ENCODE data around the gene MUTYH.
"Not testable (repeated sequence)": the region's sequence is repeated elsewhere in the genome, so short reads cannot be mapped to it uniquely, and the experiment has no call there.

Gene MUTYH

GRCh38 chr1:45339789-45340558 lies at the start of gene MUTYH, which contains the start of gene TOE1:
Gene MUTYH (minus strand): TSS chr1:45340440. CDS start chr1:45334505, 5,935 bp downstream.
Gene TOE1 (plus strand): TSS chr1:45340170. CDS start chr1:45340253, 83 bp downstream.
- peak; percentile 86 to 94 for DNase-seq (ENCODE audit: low read depth in 1 of 2, low spot score in 1 of 2)

GRCh38 chr1:45386219-45386618 lies 46.0 kb upstream of the MUTYH start:
- DNase-seq (ENCODE audit: low read depth in 1 of 2, low spot score in 1 of 2), result no peak

GRCh38 chr1:45385302-45385701 lies 45.1 kb upstream of the MUTYH start:
- DNase-seq (ENCODE audit: low read depth in 1 of 2, low spot score in 1 of 2), result no peak

GRCh38 chr1:45384213-45384612 lies 44.0 kb upstream of the MUTYH start:
- not testable (repeated sequence) for DNase-seq (ENCODE audit: low read depth in 1 of 2, low spot score in 1 of 2)

GRCh38 chr1:45383191-45383590 lies 43.0 kb upstream of the MUTYH start:
- no peak for DNase-seq (ENCODE audit: low read depth in 1 of 2, low spot score in 1 of 2)

DNA sequence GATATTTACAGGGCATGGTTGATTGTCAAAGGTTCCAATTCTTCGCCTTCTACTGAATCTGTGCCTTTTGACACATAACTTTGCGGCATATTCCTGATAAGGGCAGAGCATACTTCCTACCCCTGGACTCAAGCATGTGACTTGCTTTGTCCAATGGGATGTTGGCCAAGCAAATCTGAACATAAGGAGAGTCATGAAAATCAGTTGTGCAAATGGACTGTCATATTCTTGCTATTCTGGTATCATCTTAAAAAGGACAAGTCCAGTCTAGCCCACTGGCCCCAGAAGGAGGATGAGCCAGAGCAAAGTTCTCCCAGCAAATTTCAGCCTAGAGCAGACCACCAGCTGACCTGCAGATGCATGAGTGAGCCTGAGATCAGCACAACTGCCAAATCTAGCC lies 41.0 kb upstream of the MUTYH start:
- no peak for DNase-seq (ENCODE audit: low read depth in 1 of 2, low spot score in 1 of 2)

DNA sequence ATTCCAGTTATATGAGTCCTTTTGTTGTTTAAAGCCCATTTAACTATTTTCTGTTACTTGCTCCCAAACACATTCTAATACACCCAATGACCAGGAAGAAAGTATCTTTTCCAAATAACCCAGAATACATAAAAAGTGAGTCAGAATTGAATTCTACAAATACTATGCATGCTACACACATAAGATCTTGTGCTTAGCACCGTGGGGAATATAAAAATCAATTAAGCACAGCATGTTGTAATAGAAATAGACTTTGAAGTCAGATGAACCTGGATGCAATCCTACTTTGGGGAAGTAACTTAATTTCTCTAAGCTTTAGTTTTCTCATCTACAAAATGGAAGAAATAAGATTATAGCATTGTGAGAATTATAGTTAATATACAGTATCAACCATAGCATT lies 40.5 kb upstream of the MUTYH start:
- no peak for DNase-seq (ENCODE audit: low read depth in 1 of 2, low spot score in 1 of 2)

DNA sequence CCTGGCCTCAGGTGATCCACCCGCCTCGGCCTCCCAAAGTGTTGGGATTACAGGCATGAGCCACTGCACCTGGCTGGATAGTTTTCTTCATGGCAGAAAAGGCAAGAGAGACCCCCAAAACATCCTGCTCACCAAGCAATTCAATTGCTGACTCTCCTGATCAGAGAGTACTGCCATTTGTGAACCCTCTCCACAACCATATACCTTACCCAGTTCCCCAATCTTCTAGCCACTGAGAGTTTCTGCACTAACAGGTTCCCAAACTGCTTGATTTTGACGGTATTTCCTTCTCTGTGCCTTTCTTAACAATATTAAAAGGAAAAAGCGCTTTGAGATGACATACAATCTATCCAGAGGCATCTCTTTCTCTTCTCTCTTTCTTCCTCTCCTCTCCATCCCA lies 39.9 kb upstream of the MUTYH start:
- no peak for DNase-seq (ENCODE audit: low read depth in 1 of 2, low spot score in 1 of 2)

DNA sequence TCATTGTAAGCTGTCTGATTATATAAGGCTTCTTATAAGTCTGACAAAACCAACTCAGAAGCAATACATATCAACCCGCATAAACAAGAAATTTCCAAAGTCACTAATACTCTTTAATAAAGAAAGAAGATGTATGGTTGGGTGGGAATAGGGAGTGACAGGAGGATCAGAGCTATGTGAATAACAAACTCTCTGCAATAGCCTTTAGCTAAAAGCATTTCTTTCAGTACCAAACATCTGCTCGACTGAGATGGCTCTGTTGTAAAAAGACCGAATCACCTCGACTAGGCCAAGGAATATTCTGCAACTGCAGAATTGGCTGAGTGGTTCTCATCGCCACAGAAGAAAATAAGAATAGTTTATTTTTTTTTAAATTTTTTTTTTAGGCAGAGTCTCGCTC lies 39.3 kb upstream of the MUTYH start:
- no peak for DNase-seq (ENCODE audit: low read depth in 1 of 2, low spot score in 1 of 2)

DNA sequence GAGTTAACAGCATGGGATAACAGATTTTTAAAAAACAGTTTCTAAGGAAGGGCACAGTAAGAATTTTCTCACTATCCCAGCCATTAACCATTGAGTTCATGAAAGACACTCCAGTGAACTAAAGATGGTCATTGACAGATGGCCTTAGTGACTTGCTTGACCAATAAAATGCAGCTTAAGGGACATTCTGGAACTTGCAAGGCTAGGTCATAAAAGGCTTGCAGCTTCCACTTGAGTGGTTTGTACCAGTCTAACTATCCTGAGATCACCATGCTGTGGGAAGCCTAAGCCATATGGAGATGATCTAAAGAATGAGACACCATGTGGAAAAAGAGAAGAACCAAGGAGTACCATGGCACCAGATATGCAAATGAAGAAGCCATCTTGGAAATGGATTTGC lies 37.9 kb upstream of the MUTYH start:
- DNase-seq (ENCODE audit: low read depth in 1 of 2, low spot score in 1 of 2), result no peak

DNA sequence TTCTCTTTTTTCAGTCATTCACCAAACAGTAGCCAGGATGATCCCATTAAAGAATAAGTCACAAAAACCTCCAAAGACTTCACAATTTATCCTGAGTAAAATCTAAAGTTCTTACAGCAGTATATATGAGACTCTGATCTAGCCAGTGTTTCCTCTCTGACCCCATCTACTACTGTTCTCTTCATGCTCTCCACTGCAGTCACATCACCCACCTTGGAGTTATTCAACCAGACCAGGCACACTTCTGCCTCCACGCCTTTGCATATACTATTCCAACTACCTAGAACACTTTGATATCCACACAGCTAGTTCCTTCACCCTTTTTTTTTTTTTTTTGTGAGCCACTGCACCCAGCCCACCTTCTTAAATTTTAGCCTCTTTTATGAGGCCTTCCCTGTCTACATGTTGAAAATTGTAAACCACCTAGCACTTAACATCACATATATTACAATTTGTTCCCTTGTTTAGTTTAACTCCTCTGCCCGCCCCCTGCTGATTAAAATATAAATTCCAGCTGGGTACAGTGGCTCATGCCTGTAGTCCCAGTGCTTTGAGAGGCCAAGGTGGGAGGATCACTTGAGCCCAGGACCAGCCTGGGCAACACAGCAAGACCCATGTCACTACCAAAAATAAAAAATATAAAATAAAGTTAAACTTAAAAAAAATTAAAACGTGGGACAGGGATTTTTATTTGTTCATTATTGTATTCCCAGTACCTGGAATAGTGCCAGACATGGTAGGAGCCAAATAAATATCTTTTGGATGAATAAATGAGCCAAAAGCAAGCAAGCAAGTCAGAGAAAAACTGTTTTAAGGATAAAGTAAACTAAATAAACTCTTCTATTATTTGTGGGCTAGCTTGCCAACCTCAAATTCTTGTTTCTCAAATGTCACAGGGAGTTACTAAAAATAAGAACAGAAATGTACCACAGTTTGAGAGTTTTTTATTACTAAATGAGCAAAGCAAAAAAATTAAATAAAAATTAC lies 35.2 kb upstream of the MUTYH start:
- DNase-seq (ENCODE audit: low read depth in 1 of 2, low spot score in 1 of 2), result no peak

DNA sequence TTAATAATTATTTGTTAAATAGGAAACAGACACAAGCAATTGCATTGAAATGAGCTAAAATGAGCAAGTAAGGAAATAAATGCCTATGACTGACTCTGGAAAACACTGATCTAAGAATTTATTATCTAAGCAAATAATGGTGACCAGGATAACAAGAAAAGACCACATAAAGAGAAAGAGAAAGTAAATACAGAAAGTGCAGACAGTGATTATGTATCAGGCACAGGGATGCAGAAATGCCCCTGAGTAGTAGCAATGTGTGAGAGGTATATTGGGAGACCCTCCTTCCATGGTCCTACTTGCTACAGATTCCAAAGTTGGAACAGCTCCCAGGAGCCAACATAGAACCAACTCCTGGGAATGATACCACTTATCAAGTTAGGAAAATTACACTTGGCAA lies 33.3 kb upstream of the MUTYH start:
- DNase-seq (ENCODE audit: low read depth in 1 of 2, low spot score in 1 of 2), result no peak

DNA sequence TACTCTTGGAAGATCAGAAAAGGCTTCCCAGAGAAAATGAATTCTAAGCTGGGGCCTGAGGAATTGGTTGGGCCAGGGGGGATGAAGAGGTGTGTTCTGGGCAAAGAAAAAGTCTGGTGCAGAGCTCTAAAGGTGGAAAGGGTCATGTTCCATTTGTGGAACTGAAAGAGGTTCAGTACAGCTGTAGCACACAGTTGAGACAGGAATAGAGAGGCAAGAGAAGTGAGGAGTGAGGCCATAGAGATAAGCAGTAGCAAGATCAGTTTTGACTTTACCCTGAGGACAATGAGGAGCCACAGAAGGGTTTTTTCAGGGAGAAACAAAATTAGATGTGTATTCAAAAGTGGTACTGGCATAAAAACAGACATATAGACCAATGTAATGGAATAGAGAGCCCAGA lies 30.3 kb upstream of the MUTYH start:
- DNase-seq (ENCODE audit: low read depth in 1 of 2, low spot score in 1 of 2), result no peak

- DNase-seq (ENCODE audit: low read depth in 1 of 2, low spot score in 1 of 2), result no peak
Measured at GRCh38 chr1:45365051-45365450, 24.8 kb upstream of the MUTYH start.

DNA sequence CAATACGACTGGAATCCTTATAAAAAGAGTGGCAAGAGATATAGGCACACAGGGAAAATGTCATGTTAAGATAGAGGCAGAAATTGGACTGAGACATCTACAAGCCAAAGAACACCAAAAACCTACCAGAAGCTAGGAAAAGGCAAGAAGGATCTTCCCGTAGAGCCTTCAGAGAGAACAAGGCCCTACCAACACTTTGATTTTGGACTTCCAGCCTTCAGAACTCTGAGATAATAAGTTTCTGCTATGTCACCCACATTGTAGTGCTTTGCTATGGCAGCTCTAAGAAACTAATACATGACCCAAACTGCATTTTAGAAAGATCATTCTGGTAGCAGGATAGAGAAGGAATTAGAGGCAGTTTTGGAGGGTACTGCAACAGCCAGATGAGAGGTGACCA lies 24.1 kb upstream of the MUTYH start:
- no peak for DNase-seq (ENCODE audit: low read depth in 1 of 2, low spot score in 1 of 2)

GRCh38 chr1:45360981-45361380 lies 20.7 kb upstream of the MUTYH start:
- not testable (repeated sequence) for DNase-seq (ENCODE audit: low read depth in 1 of 2, low spot score in 1 of 2)

- peak in 1 of 2 donors; percentile 35 for DNase-seq (ENCODE audit: low read depth in 1 of 2, low spot score in 1 of 2)
Measured at GRCh38 chr1:45359882-45360513, 19.8 kb upstream of the MUTYH start.

DNA sequence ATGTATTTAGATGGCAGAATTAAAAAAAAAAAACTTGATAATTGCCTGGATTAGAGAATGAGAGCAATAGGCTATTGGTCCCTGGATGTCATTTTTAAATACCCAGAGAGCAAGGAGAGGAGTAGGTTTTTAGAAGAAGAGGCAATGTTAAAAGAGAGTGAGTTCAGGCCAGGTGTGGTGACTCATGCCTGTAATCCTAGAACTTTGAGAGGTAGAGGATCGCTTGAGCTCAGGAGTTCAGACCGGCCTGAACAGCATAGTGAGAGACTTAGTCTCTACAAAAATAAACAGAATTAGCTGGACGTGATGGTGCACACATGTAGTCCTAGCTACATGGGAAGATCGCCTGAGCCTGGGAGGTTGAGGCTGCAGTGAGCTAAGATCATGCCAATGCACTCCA lies 15.9 kb upstream of the MUTYH start:
- DNase-seq (ENCODE audit: low read depth in 1 of 2, low spot score in 1 of 2), result no peak

GRCh38 chr1:45355683-45356082 lies 15.4 kb upstream of the MUTYH start:
- DNase-seq (ENCODE audit: low read depth in 1 of 2, low spot score in 1 of 2), result no peak

DNA sequence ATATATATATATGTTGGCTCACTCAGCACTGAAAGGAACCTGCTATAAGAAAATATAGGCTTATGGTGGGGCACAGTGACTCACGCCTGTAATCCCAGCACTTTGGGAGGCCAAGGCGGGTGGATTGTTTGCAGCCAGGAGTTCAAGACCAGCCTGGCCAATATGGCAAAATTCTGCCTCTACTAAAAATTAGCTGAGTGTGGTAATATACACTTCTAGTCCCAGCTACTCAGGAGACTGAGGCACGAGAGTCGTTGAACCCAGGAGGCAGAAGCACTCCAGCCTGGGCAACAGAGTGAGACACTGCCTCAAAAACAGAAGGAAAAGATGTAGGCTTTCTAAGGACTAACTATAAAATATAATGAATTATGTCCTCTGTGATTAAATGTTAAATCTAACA lies 14.6 kb upstream of the MUTYH start:
- no peak for DNase-seq (ENCODE audit: low read depth in 1 of 2, low spot score in 1 of 2)

- no peak for DNase-seq (ENCODE audit: low read depth in 1 of 2, low spot score in 1 of 2)
Measured at GRCh38 chr1:45353685-45354084, 13.4 kb upstream of the MUTYH start.

DNA sequence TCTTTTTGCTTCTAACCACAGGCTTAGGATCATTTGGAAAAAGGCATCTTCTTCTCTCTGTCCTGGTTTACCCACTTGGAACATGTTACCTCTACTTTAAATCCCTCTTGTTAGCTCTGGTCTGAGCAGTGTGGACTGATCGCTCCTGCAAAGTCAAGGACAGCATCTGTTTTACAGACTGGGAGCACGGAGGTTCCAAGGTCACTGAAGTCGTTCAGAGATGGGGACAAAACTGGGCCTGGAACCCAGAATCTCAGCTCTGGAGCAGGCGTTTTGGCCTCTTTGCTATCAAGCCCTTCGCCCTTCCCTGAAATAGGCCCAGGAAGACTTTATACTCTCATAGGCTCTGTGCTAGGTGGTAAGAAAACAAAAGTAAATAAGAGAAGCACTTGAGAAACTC lies 11.3 kb upstream of the MUTYH start:
- DNase-seq (ENCODE audit: low read depth in 1 of 2, low spot score in 1 of 2), result no peak

Measured in activated CD4-positive, alpha-beta T cell treated with anti-CD3 and anti-CD28 coated beads, Interleukin-2, amount 50 U/mL, for 24 hours (primary cell).